ENCODE results near the gene ARHGAP8.

GRCh38 chr22:44783091-44783490 lies 30.7 kb downstream of the ARHGAP8 start:
- TF ChIP-seq CTCF (IDR thresholded peaks at IDR 0.05) (no peak), POLR2A (IDR thresholded peaks at IDR 0.05) (no peak)

Data from body of pancreas (tissue), 4 donors.